Measurements from ENCODE around the gene CDK5RAP3. TPM values are rescaled to one million over a fixed set of nuclear protein-coding genes. Genes with fewer than 3 reads are reported as not detected.

CDK5RAP3 gene
- total and polyA plus RNA-seq, 2 donors (not counting 1 experiment from before 2014, with no cell fraction given) = 58.1 to 118 TPM

DNA sequence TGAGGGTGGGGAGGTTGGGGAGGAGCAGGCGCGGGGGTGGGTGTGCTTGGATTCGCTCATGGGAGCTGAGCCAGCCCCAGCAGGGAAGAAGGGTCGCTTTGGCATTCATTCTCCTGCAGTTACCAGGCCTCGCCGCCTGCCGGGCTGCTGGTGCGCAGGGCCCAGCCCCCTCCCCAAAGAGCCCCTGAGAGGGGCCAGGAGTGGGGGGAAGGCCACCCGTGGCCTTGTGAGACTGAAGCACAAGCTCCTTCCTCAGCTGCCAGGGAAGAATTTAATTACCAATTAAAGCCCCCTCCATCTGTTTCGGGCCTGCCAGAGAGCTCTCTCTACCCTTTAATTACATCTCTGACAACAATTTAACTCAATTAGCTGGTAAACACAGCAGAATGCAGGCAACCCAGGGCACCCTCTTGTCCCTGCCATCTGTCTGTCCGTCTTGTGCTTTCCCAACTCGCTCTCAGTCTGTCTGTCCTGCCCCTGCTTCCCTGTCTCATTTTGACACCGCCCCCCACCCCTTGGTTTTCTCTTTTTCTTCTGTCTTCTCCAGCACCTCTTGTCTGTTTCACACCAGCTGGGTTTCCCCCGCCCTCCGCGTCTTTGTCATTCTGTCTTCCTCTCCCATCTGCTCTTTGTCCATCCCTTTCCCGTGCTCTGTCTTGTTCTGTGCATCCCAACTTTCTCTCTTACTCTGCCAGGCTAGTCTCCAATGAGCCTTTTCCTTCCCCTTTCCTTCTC lies 32.7 kb downstream of the CDK5RAP3 start:
- TF ChIP-seq, protein P1, sequence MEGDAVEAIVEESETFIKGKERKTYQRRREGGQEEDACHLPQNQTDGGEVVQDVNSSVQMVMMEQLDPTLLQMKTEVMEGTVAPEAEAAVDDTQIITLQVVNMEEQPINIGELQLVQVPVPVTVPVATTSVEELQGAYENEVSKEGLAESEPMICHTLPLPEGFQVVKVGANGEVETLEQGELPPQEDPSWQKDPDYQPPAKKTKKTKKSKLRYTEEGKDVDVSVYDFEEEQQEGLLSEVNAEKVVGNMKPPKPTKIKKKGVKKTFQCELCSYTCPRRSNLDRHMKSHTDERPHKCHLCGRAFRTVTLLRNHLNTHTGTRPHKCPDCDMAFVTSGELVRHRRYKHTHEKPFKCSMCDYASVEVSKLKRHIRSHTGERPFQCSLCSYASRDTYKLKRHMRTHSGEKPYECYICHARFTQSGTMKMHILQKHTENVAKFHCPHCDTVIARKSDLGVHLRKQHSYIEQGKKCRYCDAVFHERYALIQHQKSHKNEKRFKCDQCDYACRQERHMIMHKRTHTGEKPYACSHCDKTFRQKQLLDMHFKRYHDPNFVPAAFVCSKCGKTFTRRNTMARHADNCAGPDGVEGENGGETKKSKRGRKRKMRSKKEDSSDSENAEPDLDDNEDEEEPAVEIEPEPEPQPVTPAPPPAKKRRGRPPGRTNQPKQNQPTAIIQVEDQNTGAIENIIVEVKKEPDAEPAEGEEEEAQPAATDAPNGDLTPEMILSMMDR (conservative IDR thresholded peaks at IDR 0.05 in 1 of 2, IDR thresholded peaks at IDR 0.05 in 1 of 2; ENCODE audit: low read depth in 1 of 2, low read length in 2 of 2) = no peak
- TF ChIP-seq EZH2 (IDR thresholded peaks at IDR 0.05; ENCODE audit: low read length, missing control alignments) = no peak

DNA sequence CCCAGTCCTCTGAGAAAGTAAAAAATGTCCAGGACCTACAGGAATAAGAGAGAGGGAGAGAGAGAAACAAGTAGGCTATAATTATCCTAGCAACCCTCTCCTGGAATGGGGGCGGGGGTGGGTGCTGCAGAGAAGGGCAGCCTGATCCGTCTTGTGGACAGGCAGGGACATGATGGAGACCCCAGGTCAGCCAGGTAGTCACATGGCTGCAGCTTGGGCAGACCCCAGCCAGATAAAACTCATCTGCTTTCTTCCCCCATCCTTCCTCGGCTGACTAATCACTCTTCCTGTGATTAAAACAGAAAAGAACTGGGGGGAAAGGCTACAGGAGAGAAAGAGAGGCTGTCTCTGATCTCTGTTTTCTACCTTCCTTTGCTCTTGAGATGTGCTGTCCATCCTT lies 34.1 kb downstream of the CDK5RAP3 start:
- Histone ChIP-seq H3K9ac (ENCODE audit: insufficient read depth, low read length) (no peak overlapping the region), H2AFZ (ENCODE audit: low read length) (no peak overlapping the region), H3K27me3 (ENCODE audit: control insufficient read depth, insufficient read depth, low read length) (no peaks in the 10 kb centered on the region), H3K9me3 (ENCODE audit: control insufficient read depth, insufficient read depth, low read depth, low read length) (no peaks in the 10 kb centered on the region), H3K4me1 (ENCODE audit: control insufficient read depth, extremely low read depth, insufficient read depth, low read length) (peaks cover 9% of the 10 kb centered on the region), H3K27ac (ENCODE audit: insufficient read depth, low read length) (no peak overlapping the region), H3K36me3 (ENCODE audit: control insufficient read depth, insufficient read depth, low read length) (no peaks in the 10 kb centered on the region), H3K79me2 (ENCODE audit: control insufficient read depth, insufficient read depth, low read length) (no peaks in the 10 kb centered on the region), H3K4me2 (ENCODE audit: extremely low read depth, insufficient read depth, low read length) (no peak overlapping the region), H4K20me1 (ENCODE audit: control insufficient read depth, extremely low read depth, insufficient read depth, low read length) (no peaks in the 10 kb centered on the region), H3K4me3 (replicated peaks in 1 of 4; ENCODE audit: control extremely low read depth in 1 of 4, insufficient read depth in 1 of 4, low read depth in 3 of 4, low read length in 4 of 4) (no peak overlapping the region)
- no peak for DNase-seq (ENCODE audit: low read depth in 2 of 2)
- TF ChIP-seq, protein P1 (conservative IDR thresholded peaks at IDR 0.05 in 1 of 2, IDR thresholded peaks at IDR 0.05 in 1 of 2; ENCODE audit: low read depth in 1 of 2, low read length in 2 of 2) = no peak
- no peak for TF ChIP-seq EZH2 (IDR thresholded peaks at IDR 0.05; ENCODE audit: low read length, missing control alignments)

More for the DNA sequence above, 32.7 kb downstream of the CDK5RAP3 start:
- Histone ChIP-seq H2AFZ (ENCODE audit: low read length) (no peak overlapping the region), H3K27ac (ENCODE audit: insufficient read depth, low read length) (no peak overlapping the region), H3K36me3 (ENCODE audit: control insufficient read depth, insufficient read depth, low read length) (no peaks in the 10 kb centered on the region), H3K4me2 (ENCODE audit: extremely low read depth, insufficient read depth, low read length) (no peak overlapping the region), H3K9ac (ENCODE audit: insufficient read depth, low read length) (no peak overlapping the region), H3K4me1 (ENCODE audit: control insufficient read depth, extremely low read depth, insufficient read depth, low read length) (peaks cover 9% of the 10 kb centered on the region), H4K20me1 (ENCODE audit: control insufficient read depth, extremely low read depth, insufficient read depth, low read length) (no peaks in the 10 kb centered on the region), H3K79me2 (ENCODE audit: control insufficient read depth, insufficient read depth, low read length) (no peaks in the 10 kb centered on the region), H3K27me3 (ENCODE audit: control insufficient read depth, insufficient read depth, low read length) (no peaks in the 10 kb centered on the region), H3K9me3 (ENCODE audit: control insufficient read depth, insufficient read depth, low read depth, low read length) (no peaks in the 10 kb centered on the region), H3K4me3 (replicated peaks in 1 of 4; ENCODE audit: control extremely low read depth in 1 of 4, insufficient read depth in 1 of 4, low read depth in 3 of 4, low read length in 4 of 4) (no peak overlapping the region)
- DNase-seq (ENCODE audit: low read depth in 2 of 2) = peak in 1 of 2 donors; percentile 30

DNA sequence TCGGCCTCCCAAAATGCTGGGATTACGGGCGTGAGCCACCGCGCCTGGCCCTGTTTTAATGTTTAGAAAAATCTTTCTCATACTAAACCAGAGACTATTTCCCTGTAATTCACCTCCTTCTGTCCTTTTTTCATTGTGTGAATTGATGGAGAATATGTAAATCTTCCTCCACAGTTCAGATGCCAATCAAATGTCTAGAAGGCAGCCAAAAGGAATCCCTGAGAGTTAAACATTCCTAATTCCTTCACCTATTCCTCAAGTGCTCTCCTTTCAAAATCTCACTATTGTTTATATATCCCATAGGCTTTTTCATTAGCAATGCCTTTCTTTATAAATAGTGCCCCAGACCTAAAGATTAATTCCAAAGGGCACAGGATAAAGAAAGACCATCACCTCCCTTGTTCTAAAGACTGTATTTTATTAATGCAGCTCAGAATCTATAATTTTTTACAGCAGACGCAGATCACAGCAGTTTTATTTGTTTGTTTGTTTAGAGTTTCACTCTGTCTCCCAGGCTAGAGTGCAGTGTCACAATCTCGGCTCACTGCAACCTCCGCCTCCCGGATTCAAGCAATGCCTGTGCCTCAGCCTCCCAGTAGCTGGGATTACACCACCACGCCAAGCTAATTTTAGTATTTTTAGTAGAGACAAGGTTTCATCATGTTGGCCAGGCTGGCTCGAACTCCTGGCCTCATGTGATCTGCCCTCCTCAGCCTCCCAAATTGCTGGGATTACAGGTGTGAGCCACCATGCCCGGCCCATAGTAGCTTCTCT lies 36.2 kb downstream of the CDK5RAP3 start:
- H3K79me2 ChIP-seq (ENCODE audit: control insufficient read depth, insufficient read depth, low read length) = no peaks in the 10 kb centered on the region
- no peak for DNase-seq (ENCODE audit: low read depth in 2 of 2)
- H2AFZ ChIP-seq (ENCODE audit: low read length) = no peak overlapping the region
- TF ChIP-seq, protein P1 (conservative IDR thresholded peaks at IDR 0.05 in 1 of 2, IDR thresholded peaks at IDR 0.05 in 1 of 2; ENCODE audit: low read depth in 1 of 2, low read length in 2 of 2) = no peak
- no peak for TF ChIP-seq EZH2 (IDR thresholded peaks at IDR 0.05; ENCODE audit: low read length, missing control alignments)
- H3K9me3 ChIP-seq (ENCODE audit: control insufficient read depth, insufficient read depth, low read depth, low read length) = no peaks in the 10 kb centered on the region
- no peak overlapping the region for H3K27ac ChIP-seq (ENCODE audit: insufficient read depth, low read length)
- no peaks in the 10 kb centered on the region for H4K20me1 ChIP-seq (ENCODE audit: control insufficient read depth, extremely low read depth, insufficient read depth, low read length)
- H3K4me3 ChIP-seq (replicated peaks in 1 of 4; ENCODE audit: control extremely low read depth in 1 of 4, insufficient read depth in 1 of 4, low read depth in 3 of 4, low read length in 4 of 4) = no peak overlapping the region
- H3K4me2 ChIP-seq (ENCODE audit: extremely low read depth, insufficient read depth, low read length) = no peak overlapping the region
- H3K9ac ChIP-seq (ENCODE audit: insufficient read depth, low read length) = no peak overlapping the region
- H3K27me3 ChIP-seq (ENCODE audit: control insufficient read depth, insufficient read depth, low read length) = no peaks in the 10 kb centered on the region
- peaks cover 8% of the 10 kb centered on the region for H3K4me1 ChIP-seq (ENCODE audit: control insufficient read depth, extremely low read depth, insufficient read depth, low read length)
- H3K36me3 ChIP-seq (ENCODE audit: control insufficient read depth, insufficient read depth, low read length) = no peaks in the 10 kb centered on the region
